Transverse colon (tissue), 3 donors: ENCODE measurements around the gene RAB11FIP3.

Experiments
- CTCF ChIP-seq, 5 experiments: fragments of 200-600 bp in 3 of 5; fragments of 450-650 bp in 2 of 5; sonication (generic) in 3 of 5; IDR thresholded peaks; 1 replicate in 2 of 5; 2 replicates in 3 of 5; pipeline ENCODE4 v1.5.1; 2016 to 2017; ENCODE audit warnings: antibody characterized with exemption in 5 of 5, inconsistent platforms in 3 of 5, mild to moderate bottlenecking in 2 of 5, moderate library complexity in 1 of 5
- EP300 ChIP-seq: sonication (generic); formaldehyde crosslinking; IDR thresholded peaks from one replicate; pipeline ENCODE4 v1.6.1; 2017; ENCODE audit warnings: antibody characterized with exemption, low read depth
- POLR2A ChIP-seq: fragments of 450-650 bp; IDR thresholded peaks from one replicate; pipeline ENCODE4 v1.6.1; 2016; ENCODE audit warnings: antibody characterized with exemption, mild to moderate bottlenecking, moderate library complexity

GRCh38 chr16:567373-568256 is 142.2 kb downstream of the RAB11FIP3 start:
- no peak for TF ChIP-seq POLR2A
- TF ChIP-seq CTCF (IDR thresholded peaks at IDR 0.05): no peak
- TF ChIP-seq EP300: no peak
